Keratinocyte (primary cell): ENCODE measurements around the gene NCS1. TPM values are rescaled to one million over a fixed set of nuclear protein-coding genes. Genes with fewer than 3 reads are reported as not detected.
A peak's percentile ranks its signal among the peaks of the same experiment; 100 is the strongest.

Source experiments
- DNase-seq: peaks from one replicate; pipeline ENCODE4 v3.0.0-alpha.2; 2011; ENCODE audit warnings: low read depth, missing footprints, low spot score
- FAIRE-seq: peaks from 2 replicates; lab custom pipeline; 2011; peaks lifted over from hg19 to GRCh38; lab: Jason Lieb, UNC
- H2AFZ ChIP-seq: 2 replicates; pipeline ENCODE4 v1.6.0; 2012; ENCODE audit warnings: low read length, control low read depth, inconsistent platforms; ENCODE audit not compliant: control insufficient read depth
- H3K27ac ChIP-seq: 2 replicates; pipeline ENCODE4 v1.5.1; 2011; ENCODE audit warnings: low read length; ENCODE audit not compliant: control insufficient read depth, insufficient read depth
- H3K27me3 ChIP-seq: 3 replicates; pipeline ENCODE4 v1.6.0; 2011; ENCODE audit warnings: low read length; ENCODE audit not compliant: control insufficient read depth, insufficient read depth; ENCODE audit errors: extremely low read depth
- H3K36me3 ChIP-seq, 2 experiments: 2 replicates in 1 of 2; 3 replicates in 1 of 2; pipeline ENCODE4 v1.5.1; 2011; ENCODE audit warnings: low read length in 2 of 2, mild to moderate bottlenecking in 1 of 2; ENCODE audit not compliant: control insufficient read depth in 2 of 2, insufficient read depth in 2 of 2; ENCODE audit errors: extremely low read depth in 1 of 2
- H3K4me1 ChIP-seq: 3 replicates; pipeline ENCODE4 v1.5.1; 2011; ENCODE audit warnings: low read length; ENCODE audit not compliant: control insufficient read depth, insufficient read depth; ENCODE audit errors: extremely low read depth
- H3K4me2 ChIP-seq: 3 replicates; pipeline ENCODE4 v1.6.0; 2011; ENCODE audit warnings: low read depth, low read length; ENCODE audit not compliant: control insufficient read depth, insufficient read depth; ENCODE audit errors: extremely low read depth
- H3K4me3 ChIP-seq, 3 experiments: fragments of 200-600 bp in 1 of 3; sonication (generic) in 1 of 3; 2 replicates in 2 of 3; 3 replicates in 1 of 3; pipeline ENCODE4 v1.5.1; 2011 to 2016; ENCODE audit warnings: low read length in 3 of 3, mild to moderate bottlenecking in 3 of 3, control low read depth in 2 of 3, inconsistent platforms in 1 of 3, low read depth in 1 of 3, mixed read lengths in 1 of 3, mixed run types in 1 of 3, moderate library complexity in 1 of 3; ENCODE audit not compliant: control insufficient read depth in 2 of 3, insufficient read depth in 2 of 3; ENCODE audit errors: extremely low read depth in 1 of 3
- H3K79me2 ChIP-seq: 2 replicates; pipeline ENCODE4 v1.6.0; 2012; ENCODE audit warnings: low read length; ENCODE audit not compliant: control insufficient read depth, insufficient read depth
- H3K9ac ChIP-seq: 3 replicates; pipeline ENCODE4 v1.6.0; 2011; ENCODE audit warnings: low read length; ENCODE audit not compliant: control insufficient read depth, insufficient read depth; ENCODE audit errors: extremely low read depth
- H3K9me1 ChIP-seq: 3 replicates; pipeline ENCODE4 v1.6.0; 2011; ENCODE audit warnings: low read length; ENCODE audit not compliant: control insufficient read depth, insufficient read depth; ENCODE audit errors: extremely low read depth
- H3K9me3 ChIP-seq: 2 replicates; pipeline ENCODE4 v1.5.1; 2012; ENCODE audit warnings: low read depth, low read length; ENCODE audit not compliant: control insufficient read depth
- H4K20me1 ChIP-seq: 3 replicates; pipeline ENCODE4 v1.6.0; 2011; ENCODE audit warnings: low read length; ENCODE audit not compliant: control insufficient read depth, insufficient read depth; ENCODE audit errors: extremely low read depth
- EZH2 ChIP-seq: IDR thresholded peaks from one replicate; pipeline ENCODE4 v1.6.1; 2012; ENCODE audit warnings: inconsistent platforms, mild to moderate bottlenecking, low read length, moderate library complexity
- dilution Hi-C: fragments of 300-500 bp; cut with MboI; formaldehyde crosslinking; loops from one replicate; pipeline ENCODE4 v1.7.0; 2020; ENCODE audit warnings: low sequenced_read_pairs; ENCODE audit not compliant: extremely low pct_ligation_motif_present
- polyA plus RNA-seq, 5 experiments: library from polyadenylated mRNA; depleted of rRNA in 3 of 5; stranded (reverse) in 3 of 5; stranded (forward) in 1 of 5; unstranded in 1 of 5; fragments of >200 nt; gene quantifications; 1 replicate in 1 of 5; 2 replicates in 3 of 5; 3 replicates in 1 of 5; pipeline versions ENCODE4 v1.2.1 to v1.2.3, GENCODE V29; 2011 to 2012; ENCODE audit warnings: missing spikeins in 2 of 5, low read depth in 1 of 5, low replicate concordance in 1 of 5
- TF ChIP-seq, protein P1 (sequence below), 3 experiments: IDR thresholded peaks in 1 of 3; conservative IDR thresholded peaks in 1 of 3; optimal IDR thresholded peaks in 1 of 3; 2 replicates in 2 of 3; 3 replicates in 1 of 3; pipeline versions ENCODE3 to v1.5.1; 2011; ENCODE audit warnings: low read length in 3 of 3, mild to moderate bottlenecking in 3 of 3, moderate library complexity in 2 of 3, control low read depth in 1 of 3, inconsistent platforms in 1 of 3; ENCODE audit not compliant: insufficient read depth in 2 of 3; ENCODE audit errors: extremely low read depth in 1 of 3

The NCS1 gene
- polyA plus RNA-seq, 1 donor (not counting 4 experiments of a cell fraction or from before 2014, with no cell fraction given), result 49.1 TPM

DNA sequence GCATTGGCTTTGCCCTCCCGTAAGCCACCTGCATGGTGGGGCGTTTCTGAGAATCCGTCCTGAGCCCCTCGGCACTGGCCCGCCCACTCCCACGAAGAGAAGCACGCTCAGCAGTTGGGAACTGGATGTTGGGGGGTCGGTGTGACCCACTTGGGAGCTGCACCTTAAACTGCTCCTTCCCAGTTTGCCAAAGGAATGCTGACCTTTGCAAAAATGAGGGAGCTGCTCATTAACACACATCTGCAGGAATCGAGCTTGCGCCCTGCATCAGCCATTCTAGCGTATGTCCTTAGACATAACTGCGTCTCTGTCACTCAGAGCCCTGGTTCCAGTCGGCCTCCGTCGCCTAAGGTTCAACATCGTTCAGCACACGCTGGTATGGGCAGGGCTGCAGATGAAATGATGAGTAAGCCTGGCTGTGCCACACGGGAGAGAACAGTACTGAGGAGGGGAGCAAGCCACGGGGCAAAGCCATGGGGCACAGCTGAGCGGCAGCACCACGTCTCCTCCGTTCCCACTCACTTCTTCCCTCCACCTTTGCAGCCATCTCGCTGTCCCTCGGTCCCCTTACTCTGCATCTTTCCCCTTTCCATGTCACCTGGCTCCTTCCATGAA, 28.8 kb upstream of the NCS1 start:
- Histone ChIP-seq H2AFZ (peak overlapping the region; percentile 47), H3K27me3 (no peaks in the 10 kb centered on the region), H4K20me1 (no peaks in the 10 kb centered on the region), H3K9ac (no peak overlapping the region), H3K4me3 (no peak overlapping the region), H3K79me2 (no peaks in the 10 kb centered on the region), H3K36me3 (no peaks in the 10 kb centered on the region), H3K27ac (no peak overlapping the region), H3K9me1 (no peaks in the 10 kb centered on the region), H3K9me3 (no peaks in the 10 kb centered on the region), H3K4me2 (peak overlapping the region; percentile 45), H3K4me1 (peaks cover 27% of the 10 kb centered on the region)
- no peak for DNase-seq
- dilution Hi-C loops, result no loop called here
- FAIRE-seq, result peak; percentile 5
- TF ChIP-seq EZH2, result no peak
- TF ChIP-seq, protein P1, sequence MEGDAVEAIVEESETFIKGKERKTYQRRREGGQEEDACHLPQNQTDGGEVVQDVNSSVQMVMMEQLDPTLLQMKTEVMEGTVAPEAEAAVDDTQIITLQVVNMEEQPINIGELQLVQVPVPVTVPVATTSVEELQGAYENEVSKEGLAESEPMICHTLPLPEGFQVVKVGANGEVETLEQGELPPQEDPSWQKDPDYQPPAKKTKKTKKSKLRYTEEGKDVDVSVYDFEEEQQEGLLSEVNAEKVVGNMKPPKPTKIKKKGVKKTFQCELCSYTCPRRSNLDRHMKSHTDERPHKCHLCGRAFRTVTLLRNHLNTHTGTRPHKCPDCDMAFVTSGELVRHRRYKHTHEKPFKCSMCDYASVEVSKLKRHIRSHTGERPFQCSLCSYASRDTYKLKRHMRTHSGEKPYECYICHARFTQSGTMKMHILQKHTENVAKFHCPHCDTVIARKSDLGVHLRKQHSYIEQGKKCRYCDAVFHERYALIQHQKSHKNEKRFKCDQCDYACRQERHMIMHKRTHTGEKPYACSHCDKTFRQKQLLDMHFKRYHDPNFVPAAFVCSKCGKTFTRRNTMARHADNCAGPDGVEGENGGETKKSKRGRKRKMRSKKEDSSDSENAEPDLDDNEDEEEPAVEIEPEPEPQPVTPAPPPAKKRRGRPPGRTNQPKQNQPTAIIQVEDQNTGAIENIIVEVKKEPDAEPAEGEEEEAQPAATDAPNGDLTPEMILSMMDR (optimal IDR thresholded peaks at IDR 0.05 in 1 of 3, IDR thresholded peaks at IDR 0.05 in 1 of 3, conservative IDR thresholded peaks at IDR 0.05 in 1 of 3; ENCODE audit: extremely low read depth in 1 of 3, insufficient read depth in 2 of 3, low read length in 3 of 3), result no peak

DNA sequence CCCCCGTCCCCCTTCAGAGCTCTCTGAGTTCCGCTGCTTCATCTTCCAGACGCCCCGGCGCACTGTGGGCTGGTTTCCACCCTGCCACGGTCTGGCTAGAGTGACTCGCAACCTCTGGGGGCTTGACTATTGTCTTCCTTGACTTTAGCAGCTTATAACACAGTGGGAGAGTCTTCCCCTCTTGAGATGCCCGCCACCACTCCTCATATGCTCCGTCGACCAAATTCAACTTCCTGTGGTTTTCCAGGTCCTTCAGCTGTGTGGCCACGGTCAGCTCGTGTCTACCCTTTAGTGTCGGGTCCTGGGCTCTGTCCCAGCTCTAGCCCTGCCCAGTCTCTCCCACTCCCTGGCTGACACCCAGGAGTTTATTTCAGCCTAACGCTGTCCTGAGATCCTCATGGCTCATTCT, 28.2 kb upstream of the NCS1 start:
- TF ChIP-seq EZH2, result no peak
- TF ChIP-seq, protein P1 (optimal IDR thresholded peaks at IDR 0.05 in 1 of 3, IDR thresholded peaks at IDR 0.05 in 1 of 3, conservative IDR thresholded peaks at IDR 0.05 in 1 of 3; ENCODE audit: extremely low read depth in 1 of 3, insufficient read depth in 2 of 3, low read length in 3 of 3), result no peak
- Histone ChIP-seq H3K79me2 (no peaks in the 10 kb centered on the region), H3K27ac (no peak overlapping the region), H4K20me1 (no peaks in the 10 kb centered on the region), H3K4me1 (peaks cover 21% of the 10 kb centered on the region), H3K27me3 (no peaks in the 10 kb centered on the region), H3K9me1 (no peaks in the 10 kb centered on the region), H3K4me2 (peak overlapping the region; percentile 45), H3K9me3 (no peaks in the 10 kb centered on the region), H3K9ac (no peak overlapping the region), H3K36me3 (no peaks in the 10 kb centered on the region), H3K4me3 (no peak overlapping the region), H2AFZ (no peak overlapping the region)
- DNase-seq (no peak), FAIRE-seq (no peak)
- dilution Hi-C loops, result no loop called here
